ENCODE results near the gene ZNF420. TPM values are rescaled to one million over a fixed set of nuclear protein-coding genes. Genes with fewer than 3 reads are reported as not detected.
"Not testable (repeated sequence)": the region's sequence is repeated elsewhere in the genome, so short reads cannot be mapped to it uniquely, and the experiment has no call there.

Gene ZNF420
- total RNA-seq: 10 to 100 TPM; 10.4 to 12.2 TPM

GRCh38 chr19:37077934-37078716 lies at the start of gene ZNF420:
TSS of gene ZNF420 (plus strand) at chr19:37078433. CDS start at chr19:37089119, 10,686 bp downstream.
- Mint-ChIP-seq H3K27ac (peak within 1 kb of the TSS; percentile 94), H3K9me3 (ENCODE audit: low read depth) (peaks cover 19% of the 10 kb centered on the region), H3K4me1 (peaks cover 21% of the 10 kb centered on the region), H3K36me3 (peaks cover 42% of the 10 kb centered on the region), H3K4me3 (peak within 1 kb of the TSS; percentile 94), H3K27me3 (no peaks in the 10 kb centered on the region)
- CTCF ChIA-PET: interaction anchor here (1.2 to 1.3 kb wide), 3 partner anchors 105 to 863 kb away, joined by 3 to 5 read pairs (median 4); partner anchors contain the start of genes ZNF146 and ZNF565
- peak; percentile 96 for ATAC-seq
- DNase-seq: peak; percentile 96

- peaks cover 10% of the 10 kb centered on the region for H3K9me3 Mint-ChIP-seq (ENCODE audit: low read depth)
- CTCF ChIA-PET: no interaction called here
- no peak overlapping the region for H3K4me3 Mint-ChIP-seq
These were observed 33.1 kb upstream of the ZNF420 start for GRCh38 chr19:37045140-37045539.

GRCh38 chr19:37055330-37055729 lies 22.9 kb upstream of the ZNF420 start:
- peaks cover 10% of the 10 kb centered on the region for H3K36me3 Mint-ChIP-seq
- peaks cover 34% of the 10 kb centered on the region for H3K9me3 Mint-ChIP-seq (ENCODE audit: low read depth)
- no peaks in the 10 kb centered on the region for H3K27me3 Mint-ChIP-seq
- ATAC-seq (no peak), DNase-seq (no peak)
- H3K4me1 Mint-ChIP-seq: no peaks in the 10 kb centered on the region
- H3K4me3 Mint-ChIP-seq: no peak overlapping the region
- no peak overlapping the region for H3K27ac Mint-ChIP-seq
- CTCF ChIA-PET: no interaction called here

More at GRCh38 chr19:37045140-37045539, 33.1 kb upstream of the ZNF420 start:
- H3K27me3 Mint-ChIP-seq: no peaks in the 10 kb centered on the region
- no peak overlapping the region for H3K27ac Mint-ChIP-seq
- ATAC-seq: no peak
- no peak for DNase-seq
- H3K4me1 Mint-ChIP-seq: no peaks in the 10 kb centered on the region
- no peaks in the 10 kb centered on the region for H3K36me3 Mint-ChIP-seq

- DNase-seq (no peak), ATAC-seq (no peak)
- CTCF ChIA-PET: no interaction called here
- Mint-ChIP-seq H3K4me3 (no peak overlapping the region), H3K36me3 (peaks cover 14% of the 10 kb centered on the region), H3K9me3 (ENCODE audit: low read depth) (peaks cover 39% of the 10 kb centered on the region), H3K27ac (no peak overlapping the region), H3K4me1 (no peaks in the 10 kb centered on the region), H3K27me3 (no peaks in the 10 kb centered on the region)
These were observed 21.5 kb upstream of the ZNF420 start for GRCh38 chr19:37056776-37057175.

- DNase-seq (no peak), ATAC-seq (no peak)
- peaks cover 14% of the 10 kb centered on the region for H3K36me3 Mint-ChIP-seq
- CTCF ChIA-PET: no interaction called here
- no peaks in the 10 kb centered on the region for H3K4me1 Mint-ChIP-seq
- H3K4me3 Mint-ChIP-seq: no peak overlapping the region
- no peaks in the 10 kb centered on the region for H3K27me3 Mint-ChIP-seq
- peaks cover 39% of the 10 kb centered on the region for H3K9me3 Mint-ChIP-seq (ENCODE audit: low read depth)
- no peak overlapping the region for H3K27ac Mint-ChIP-seq
These were observed 19.1 kb upstream of the ZNF420 start for GRCh38 chr19:37059142-37059541.

- CTCF ChIA-PET, H3K27me3 Mint-ChIP-seq, ATAC-seq, H3K36me3 Mint-ChIP-seq, H3K27ac Mint-ChIP-seq, H3K4me3 Mint-ChIP-seq, DNase-seq, H3K4me1 Mint-ChIP-seq: not testable (repeated sequence)
- peaks cover 31% of the 10 kb centered on the region for H3K9me3 Mint-ChIP-seq (ENCODE audit: low read depth)
These were observed 13.3 kb upstream of the ZNF420 start for GRCh38 chr19:37064886-37065285.

- DNase-seq (no peak), ATAC-seq (no peak)
- H3K9me3 Mint-ChIP-seq (ENCODE audit: low read depth): peaks cover 14% of the 10 kb centered on the region
- no peaks in the 10 kb centered on the region for H3K27me3 Mint-ChIP-seq
- H3K4me1 Mint-ChIP-seq: peaks cover 14% of the 10 kb centered on the region
- no peak overlapping the region for H3K27ac Mint-ChIP-seq
- CTCF ChIA-PET: no interaction called here
- H3K36me3 Mint-ChIP-seq: peaks cover 19% of the 10 kb centered on the region
- H3K4me3 Mint-ChIP-seq: no peak overlapping the region
These were observed 4.1 kb upstream of the ZNF420 start for GRCh38 chr19:37074111-37074510.

GRCh38 chr19:37074819-37075362 lies 3.3 kb upstream of the ZNF420 start:
- DNase-seq (no peak), ATAC-seq (no peak)
- Mint-ChIP-seq H3K36me3 (peaks cover 21% of the 10 kb centered on the region), H3K9me3 (ENCODE audit: low read depth) (peaks cover 12% of the 10 kb centered on the region), H3K27me3 (no peaks in the 10 kb centered on the region), H3K27ac (no peak overlapping the region), H3K4me1 (peaks cover 19% of the 10 kb centered on the region), H3K4me3 (no peak overlapping the region)
- CTCF ChIA-PET: no interaction called here

GRCh38 chr19:37076524-37076923 lies 1.7 kb upstream of the ZNF420 start:
- H3K27me3 Mint-ChIP-seq, H3K27ac Mint-ChIP-seq, CTCF ChIA-PET, ATAC-seq, DNase-seq: not testable (repeated sequence)
- Mint-ChIP-seq H3K4me3 (peak overlapping the region; percentile 12), H3K36me3 (peaks cover 32% of the 10 kb centered on the region), H3K4me1 (peaks cover 21% of the 10 kb centered on the region), H3K9me3 (ENCODE audit: low read depth) (peaks cover 17% of the 10 kb centered on the region)

GRCh38 chr19:37077501-37077933 lies 716 bp upstream of the ZNF420 start:
- DNase-seq (no peak), ATAC-seq (no peak)
- peak overlapping the region; percentile 94 for H3K27ac Mint-ChIP-seq
- peaks cover 21% of the 10 kb centered on the region for H3K4me1 Mint-ChIP-seq
- no peaks in the 10 kb centered on the region for H3K27me3 Mint-ChIP-seq
- CTCF ChIA-PET: interaction anchor here (1.2 to 1.3 kb wide), 3 partner anchors 104 to 863 kb away, joined by 3 to 5 read pairs (median 4); partner anchors contain the start of genes ZNF146 and ZNF565
- H3K36me3 Mint-ChIP-seq: peaks cover 41% of the 10 kb centered on the region
- H3K9me3 Mint-ChIP-seq (ENCODE audit: low read depth): peaks cover 18% of the 10 kb centered on the region
- H3K4me3 Mint-ChIP-seq: peak overlapping the region; percentile 94

GRCh38 chr19:37078717-37079032 lies 442 bp downstream of the ZNF420 start:
- H3K9me3 Mint-ChIP-seq (ENCODE audit: low read depth): peaks cover 22% of the 10 kb centered on the region
- no peak for ATAC-seq
- H3K4me1 Mint-ChIP-seq: peaks cover 21% of the 10 kb centered on the region
- no peaks in the 10 kb centered on the region for H3K27me3 Mint-ChIP-seq
- CTCF ChIA-PET: interaction anchor here (1.2 to 1.3 kb wide), 2 partner anchors 105 to 241 kb away, joined by 3 to 5 read pairs; no protein-coding TSS in a partner anchor
- no peak for DNase-seq
- H3K36me3 Mint-ChIP-seq: peaks cover 45% of the 10 kb centered on the region
- peak overlapping the region; percentile 94 for H3K27ac Mint-ChIP-seq
- H3K4me3 Mint-ChIP-seq: peak overlapping the region; percentile 94

GRCh38 chr19:37079238-37079637 lies 1.0 kb downstream of the ZNF420 start:
- H3K9me3 Mint-ChIP-seq (ENCODE audit: low read depth): peaks cover 22% of the 10 kb centered on the region
- H3K27me3 Mint-ChIP-seq: no peaks in the 10 kb centered on the region
- peak overlapping the region; percentile 94 for H3K27ac Mint-ChIP-seq
- DNase-seq (no peak), ATAC-seq (no peak)
- H3K4me3 Mint-ChIP-seq: peak overlapping the region; percentile 94
- H3K4me1 Mint-ChIP-seq: peaks cover 21% of the 10 kb centered on the region
- H3K36me3 Mint-ChIP-seq: peaks cover 45% of the 10 kb centered on the region
- CTCF ChIA-PET: no interaction called here

GRCh38 chr19:37082307-37082706 lies 4.1 kb downstream of the ZNF420 start:
- Mint-ChIP-seq H3K9me3 (ENCODE audit: low read depth) (peaks cover 29% of the 10 kb centered on the region), H3K27ac (no peak overlapping the region), H3K36me3 (peaks cover 56% of the 10 kb centered on the region), H3K4me1 (peaks cover 21% of the 10 kb centered on the region), H3K27me3 (no peaks in the 10 kb centered on the region), H3K4me3 (no peak overlapping the region)
- ATAC-seq (no peak), DNase-seq (no peak)
- CTCF ChIA-PET: no interaction called here

- CTCF ChIA-PET: no interaction called here
- no peaks in the 10 kb centered on the region for H3K27me3 Mint-ChIP-seq
- no peak overlapping the region for H3K4me3 Mint-ChIP-seq
- ATAC-seq: no peak
- no peak overlapping the region for H3K27ac Mint-ChIP-seq
- H3K4me1 Mint-ChIP-seq: no peaks in the 10 kb centered on the region
- no peak for DNase-seq
- peaks cover 35% of the 10 kb centered on the region for H3K9me3 Mint-ChIP-seq (ENCODE audit: low read depth)
- peaks cover 67% of the 10 kb centered on the region for H3K36me3 Mint-ChIP-seq
These were observed 8.9 kb downstream of the ZNF420 start for GRCh38 chr19:37087110-37087509.
